ENCODE measurements around the gene RNU5D-1.

DNA sequence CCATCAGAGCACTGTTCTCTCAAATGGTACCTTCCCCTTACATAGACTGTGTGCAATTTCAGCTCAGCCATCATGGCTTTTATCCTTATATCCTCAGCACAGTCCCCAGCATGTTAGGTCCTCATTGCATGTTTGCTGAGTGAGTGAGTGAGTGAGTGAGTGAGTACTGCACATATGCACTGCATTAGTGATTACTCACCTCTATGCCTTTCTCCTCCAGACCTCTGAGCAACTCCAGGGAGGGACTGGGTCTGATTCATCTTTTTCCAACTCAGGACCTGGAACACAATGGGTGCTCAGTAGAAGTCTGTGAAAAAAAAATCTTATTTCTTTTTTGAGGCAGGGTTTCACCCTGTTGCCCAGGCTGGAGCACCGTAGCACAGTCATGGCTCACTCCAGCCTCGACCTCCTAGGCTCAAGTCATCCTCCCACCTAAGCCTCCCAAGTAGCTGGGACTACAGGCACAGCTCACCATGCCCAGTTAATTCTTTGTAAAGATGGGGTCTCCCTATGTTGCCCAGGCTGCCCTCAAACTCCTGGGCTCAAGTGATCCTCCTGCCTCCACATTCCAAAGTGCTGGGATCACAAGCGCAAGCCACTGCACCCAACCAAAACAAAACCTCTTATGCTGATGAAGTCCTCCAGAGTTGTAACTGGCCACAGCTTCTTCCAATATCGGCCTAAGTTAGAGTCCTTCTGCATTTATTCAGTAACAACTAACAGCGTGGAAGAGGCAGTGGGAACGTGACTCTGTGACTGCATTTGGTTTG lies 23.7 kb downstream of the RNU5D-1 start:
- TF ChIP-seq, protein P1, sequence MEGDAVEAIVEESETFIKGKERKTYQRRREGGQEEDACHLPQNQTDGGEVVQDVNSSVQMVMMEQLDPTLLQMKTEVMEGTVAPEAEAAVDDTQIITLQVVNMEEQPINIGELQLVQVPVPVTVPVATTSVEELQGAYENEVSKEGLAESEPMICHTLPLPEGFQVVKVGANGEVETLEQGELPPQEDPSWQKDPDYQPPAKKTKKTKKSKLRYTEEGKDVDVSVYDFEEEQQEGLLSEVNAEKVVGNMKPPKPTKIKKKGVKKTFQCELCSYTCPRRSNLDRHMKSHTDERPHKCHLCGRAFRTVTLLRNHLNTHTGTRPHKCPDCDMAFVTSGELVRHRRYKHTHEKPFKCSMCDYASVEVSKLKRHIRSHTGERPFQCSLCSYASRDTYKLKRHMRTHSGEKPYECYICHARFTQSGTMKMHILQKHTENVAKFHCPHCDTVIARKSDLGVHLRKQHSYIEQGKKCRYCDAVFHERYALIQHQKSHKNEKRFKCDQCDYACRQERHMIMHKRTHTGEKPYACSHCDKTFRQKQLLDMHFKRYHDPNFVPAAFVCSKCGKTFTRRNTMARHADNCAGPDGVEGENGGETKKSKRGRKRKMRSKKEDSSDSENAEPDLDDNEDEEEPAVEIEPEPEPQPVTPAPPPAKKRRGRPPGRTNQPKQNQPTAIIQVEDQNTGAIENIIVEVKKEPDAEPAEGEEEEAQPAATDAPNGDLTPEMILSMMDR (IDR thresholded peaks at IDR 0.05): no peak
- TF ChIP-seq POLR2A (IDR thresholded peaks at IDR 0.05) (no peak), EP300 (IDR thresholded peaks at IDR 0.05) (no peak)

Measured in ovary (tissue), 3 donors.